Gastroesophageal sphincter (tissue), 4 donors: ENCODE data around the gene LRRK2. TPM values are rescaled to one million over a fixed set of nuclear protein-coding genes. Genes with fewer than 3 reads are reported as not detected.

ENCODE experiments used
- ATAC-seq: fragments of 150-250 bp; one replicate; pipeline ENCODE4 v1.9.1; 2016; ENCODE audit warnings: mild to moderate bottlenecking, moderate library complexity
- H3K27ac ChIP-seq, 4 donors: fragments of 200-600 bp; sonication (generic) in 3 of 4; 1 replicate in 3 of 4; 2 replicates in 1 of 4; pipeline ENCODE4 v1.5.1; 2016 to 2019
- H3K27me3 ChIP-seq: fragments of 200-600 bp; sonication (generic); one replicate; pipeline ENCODE4 v1.5.1; 2019
- H3K36me3 ChIP-seq, 2 donors: fragments of 200-600 bp; sonication (generic); one replicate each; pipeline ENCODE4 v1.5.1; 2019; ENCODE audit warnings: control low read depth in 1 of 2
- H3K4me1 ChIP-seq, 3 donors: fragments of 200-600 bp; sonication (generic); 1 replicate in 2 of 3; 2 replicates in 1 of 3; pipeline ENCODE4 v1.5.1; 2016 to 2019; ENCODE audit warnings: control low read depth in 2 of 3
- H3K4me3 ChIP-seq, 2 donors: fragments of 200-600 bp; sonication (generic); one replicate each; pipeline ENCODE4 v1.5.1; 2019; ENCODE audit warnings: mild to moderate bottlenecking in 1 of 2, moderate library complexity in 1 of 2
- H3K9me3 ChIP-seq, 3 donors: fragments of 200-600 bp; sonication (generic); one replicate each; pipeline ENCODE4 v1.5.1; 2017 to 2019; ENCODE audit warnings: control low read depth in 2 of 3
- CTCF ChIP-seq, 4 experiments: fragments of 200-600 bp in 2 of 4; fragments of 450-650 bp in 2 of 4; sonication (generic) in 1 of 4; IDR thresholded peaks; one replicate each; pipeline ENCODE4 v1.5.1; 2017 to 2019; ENCODE audit warnings: antibody characterized with exemption in 4 of 4, mild to moderate bottlenecking in 2 of 4, moderate library complexity in 2 of 4
- EP300 ChIP-seq: sonication (generic); formaldehyde crosslinking; IDR thresholded peaks from one replicate; pipeline ENCODE4 v1.6.1; 2017; ENCODE audit warnings: antibody characterized with exemption, mild to moderate bottlenecking
- POLR2A ChIP-seq, 2 donors: fragments of 450-650 bp; IDR thresholded peaks; one replicate each; pipeline ENCODE4 v1.6.1; 2017; ENCODE audit warnings: antibody characterized with exemption in 2 of 2, mild to moderate bottlenecking in 2 of 2, moderate library complexity in 1 of 2
- POLR2AphosphoS5 ChIP-seq: sonication (generic); formaldehyde crosslinking; IDR thresholded peaks from one replicate; pipeline ENCODE4 v1.6.1; 2017; ENCODE audit warnings: antibody characterized with exemption
- WGBS, 2 donors: methylation state at CpG; one replicate each; pipeline ENCODE4 v1.1.5; 2018; ENCODE audit warnings: low coverage in 1 of 2; 5-methylcytosine and 5-hydroxymethylcytosine counted together
- total RNA-seq, 4 donors: library from RNA; depleted of rRNA; stranded (reverse); fragments of >200 nt; gene quantifications; one replicate each; pipeline ENCODE4 v1.1.0, GENCODE V29; 2016

LRRK2 gene
- total RNA-seq, 4 donors from 2014 or later: 22.7 to 35.2 (median 29.3) TPM

GRCh38 chr12:40287369-40287975 is 62.7 kb downstream of the LRRK2 start:
- TF ChIP-seq POLR2AphosphoS5: no peak
- TF ChIP-seq POLR2A (IDR thresholded peaks at IDR 0.05): no peak
- no peak for TF ChIP-seq CTCF (IDR thresholded peaks at IDR 0.05)
- TF ChIP-seq EP300: no peak
- Histone ChIP-seq H3K4me3 (no peak overlapping the region), H3K27ac (no peak overlapping the region), H3K4me1 (no peaks in the 10 kb centered on the region), H3K9me3 (no peaks in the 10 kb centered on the region), H3K36me3 (peaks cover 0 to 6% of the 10 kb centered on the region in 2 donors), H3K27me3 (no peaks in the 10 kb centered on the region)
- ATAC-seq: no peak
- 83 to 90% methylated on average over 6 to 7 of the region's 7 CpGs for WGBS, 2 donors

GRCh38 chr12:40292788-40293429 is 68.1 kb downstream of the LRRK2 start:
- Histone ChIP-seq H3K9me3 (no peaks in the 10 kb centered on the region), H3K4me3 (no peak overlapping the region), H3K27me3 (no peaks in the 10 kb centered on the region), H3K4me1 (no peaks in the 10 kb centered on the region), H3K36me3 (peaks cover 0 to 34% of the 10 kb centered on the region in 2 donors), H3K27ac (no peak overlapping the region)
- no peak for TF ChIP-seq POLR2AphosphoS5
- TF ChIP-seq POLR2A (IDR thresholded peaks at IDR 0.05): no peak
- TF ChIP-seq EP300: no peak
- no peak for TF ChIP-seq CTCF (IDR thresholded peaks at IDR 0.05)
- no peak for ATAC-seq
- 52 to 62% methylated on average over 3 of the region's 3 CpGs for WGBS, 2 donors

GRCh38 chr12:40298341-40298740 is 73.5 kb downstream of the LRRK2 start:
- ATAC-seq: no peak
- Histone ChIP-seq H3K4me3 (no peak overlapping the region), H3K36me3 (peaks cover 0 to 53% of the 10 kb centered on the region in 2 donors), H3K9me3 (no peaks in the 10 kb centered on the region), H3K27ac (no peak overlapping the region), H3K27me3 (no peaks in the 10 kb centered on the region), H3K4me1 (no peaks in the 10 kb centered on the region)
- TF ChIP-seq POLR2A (IDR thresholded peaks at IDR 0.05) (no peak), CTCF (IDR thresholded peaks at IDR 0.05) (no peak), EP300 (no peak)
- WGBS, 2 donors: 96 to 98% methylated on average over 7 to 8 of the region's 8 CpGs

GRCh38 chr12:40300490-40300889 is 75.7 kb downstream of the LRRK2 start:
- TF ChIP-seq POLR2AphosphoS5: no peak
- no peak for TF ChIP-seq CTCF (IDR thresholded peaks at IDR 0.05)
- no peak for TF ChIP-seq EP300
- TF ChIP-seq POLR2A (IDR thresholded peaks at IDR 0.05): no peak
- no peaks in the 10 kb centered on the region for H3K4me1 ChIP-seq
- peaks cover 0 to 53% of the 10 kb centered on the region in 2 donors for H3K36me3 ChIP-seq
- H3K9me3 ChIP-seq: no peaks in the 10 kb centered on the region
- no peak overlapping the region for H3K27ac ChIP-seq
- H3K4me3 ChIP-seq: no peak overlapping the region
- 73 to 86% methylated on average over 3 of the region's 3 CpGs for WGBS, 2 donors
- ATAC-seq: no peak
- H3K27me3 ChIP-seq: no peaks in the 10 kb centered on the region

- Histone ChIP-seq H3K27ac (no peak overlapping the region), H3K36me3 (peaks cover 0 to 20% of the 10 kb centered on the region in 2 donors), H3K4me1 (no peaks in the 10 kb centered on the region), H3K4me3 (no peak overlapping the region), H3K9me3 (no peaks in the 10 kb centered on the region), H3K27me3 (no peaks in the 10 kb centered on the region)
- WGBS, 2 donors: 86 to 89% methylated on average over 6 of the region's 6 CpGs
- TF ChIP-seq POLR2AphosphoS5 (no peak), POLR2A (IDR thresholded peaks at IDR 0.05) (no peak), EP300 (no peak), CTCF (IDR thresholded peaks at IDR 0.05) (no peak)
- no peak for ATAC-seq
Observed at GRCh38 chr12:40309001-40309400, 84.2 kb downstream of the LRRK2 start.
